ENCODE results near the gene GFOD2.

GFOD2 gene

DNA sequence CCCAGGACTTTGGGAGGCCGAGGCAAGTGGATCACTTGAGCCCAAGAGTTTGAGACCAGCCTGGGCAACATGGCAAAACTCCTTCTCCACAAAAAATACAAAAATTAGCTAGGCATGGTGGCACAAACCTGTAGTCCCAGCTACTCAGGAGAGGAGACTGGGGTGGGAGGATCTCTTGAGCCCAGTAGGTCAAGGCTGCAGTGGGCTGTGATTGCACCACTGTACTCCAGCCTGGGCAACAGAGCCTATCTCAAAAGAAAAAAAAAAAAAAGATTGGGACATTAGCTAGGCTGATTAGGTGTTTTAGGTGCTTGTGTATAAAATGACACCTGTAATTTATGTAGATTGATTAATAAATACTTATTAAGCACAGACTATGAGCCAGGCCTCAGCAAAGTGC is 10.1 kb downstream of the GFOD2 start:
- H3K4me3 ChIP-seq (ENCODE audit: low read depth, low read length) = no peak overlapping the region
- TF ChIP-seq, protein P1, sequence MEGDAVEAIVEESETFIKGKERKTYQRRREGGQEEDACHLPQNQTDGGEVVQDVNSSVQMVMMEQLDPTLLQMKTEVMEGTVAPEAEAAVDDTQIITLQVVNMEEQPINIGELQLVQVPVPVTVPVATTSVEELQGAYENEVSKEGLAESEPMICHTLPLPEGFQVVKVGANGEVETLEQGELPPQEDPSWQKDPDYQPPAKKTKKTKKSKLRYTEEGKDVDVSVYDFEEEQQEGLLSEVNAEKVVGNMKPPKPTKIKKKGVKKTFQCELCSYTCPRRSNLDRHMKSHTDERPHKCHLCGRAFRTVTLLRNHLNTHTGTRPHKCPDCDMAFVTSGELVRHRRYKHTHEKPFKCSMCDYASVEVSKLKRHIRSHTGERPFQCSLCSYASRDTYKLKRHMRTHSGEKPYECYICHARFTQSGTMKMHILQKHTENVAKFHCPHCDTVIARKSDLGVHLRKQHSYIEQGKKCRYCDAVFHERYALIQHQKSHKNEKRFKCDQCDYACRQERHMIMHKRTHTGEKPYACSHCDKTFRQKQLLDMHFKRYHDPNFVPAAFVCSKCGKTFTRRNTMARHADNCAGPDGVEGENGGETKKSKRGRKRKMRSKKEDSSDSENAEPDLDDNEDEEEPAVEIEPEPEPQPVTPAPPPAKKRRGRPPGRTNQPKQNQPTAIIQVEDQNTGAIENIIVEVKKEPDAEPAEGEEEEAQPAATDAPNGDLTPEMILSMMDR (IDR thresholded peaks at IDR 0.05; ENCODE audit: low read depth, low read length) = no peak
- no peak for TF ChIP-seq MYC (IDR thresholded peaks at IDR 0.05; ENCODE audit: low read depth, low read length)
- TF ChIP-seq, protein P2, sequence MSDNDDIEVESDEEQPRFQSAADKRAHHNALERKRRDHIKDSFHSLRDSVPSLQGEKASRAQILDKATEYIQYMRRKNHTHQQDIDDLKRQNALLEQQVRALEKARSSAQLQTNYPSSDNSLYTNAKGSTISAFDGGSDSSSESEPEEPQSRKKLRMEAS (IDR thresholded peaks at IDR 0.05; ENCODE audit: low read depth, low read length) = no peak
- no peak for TF ChIP-seq POLR2A (IDR thresholded peaks at IDR 0.05; ENCODE audit: extremely low read depth, insufficient read length)
- no peak for DNase-seq (ENCODE audit: low read depth)

DNA sequence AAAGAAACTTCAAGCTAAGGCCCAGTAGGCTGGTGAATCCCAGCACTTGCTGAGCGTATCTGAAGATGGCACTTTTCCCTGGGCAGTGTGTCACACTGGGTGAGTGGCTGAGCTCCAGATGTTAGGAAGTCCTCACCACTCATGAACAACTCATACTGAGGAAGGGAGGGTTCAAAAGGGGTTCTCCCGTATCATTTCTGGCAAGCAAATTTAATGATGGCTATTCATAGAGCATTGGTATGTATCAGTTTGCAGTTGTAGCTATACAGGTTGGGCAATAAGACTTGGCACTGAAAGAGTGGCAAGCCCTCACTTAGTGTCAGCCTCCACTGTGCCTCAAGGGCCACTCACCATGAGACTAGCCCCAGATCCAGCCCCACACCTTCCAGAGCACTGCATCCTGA is 10.7 kb downstream of the GFOD2 start:
- TF ChIP-seq MYC (IDR thresholded peaks at IDR 0.05; ENCODE audit: low read depth, low read length) = no peak
- TF ChIP-seq, protein P2 (IDR thresholded peaks at IDR 0.05; ENCODE audit: low read depth, low read length) = no peak
- TF ChIP-seq, protein P1 (IDR thresholded peaks at IDR 0.05; ENCODE audit: low read depth, low read length) = no peak
- TF ChIP-seq POLR2A (IDR thresholded peaks at IDR 0.05; ENCODE audit: extremely low read depth, insufficient read length) = no peak
- DNase-seq (ENCODE audit: low read depth) = no peak
- H3K4me3 ChIP-seq (ENCODE audit: low read depth, low read length) = no peak overlapping the region

DNA sequence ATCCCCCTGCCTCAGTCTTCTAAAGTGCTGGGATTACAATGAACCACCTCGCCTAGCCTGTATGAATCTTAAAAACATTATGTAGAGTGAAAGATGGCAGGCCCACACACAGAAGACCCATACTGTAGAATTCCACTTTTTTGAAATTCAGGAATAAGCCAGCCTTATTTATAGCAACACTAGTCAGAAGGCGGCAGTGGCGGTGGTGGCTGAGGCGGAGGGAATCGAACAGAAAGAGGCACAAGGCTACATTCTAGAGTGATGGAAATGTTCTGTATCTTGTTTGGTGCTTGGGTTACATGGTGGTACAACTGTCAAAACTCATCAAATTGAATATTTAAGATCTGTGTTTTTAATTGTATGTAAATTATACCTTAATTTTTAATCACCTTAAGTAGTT is 11.3 kb downstream of the GFOD2 start:
- no peak for DNase-seq (ENCODE audit: low read depth)
- TF ChIP-seq, protein P2 (IDR thresholded peaks at IDR 0.05; ENCODE audit: low read depth, low read length) = no peak
- TF ChIP-seq, protein P1 (IDR thresholded peaks at IDR 0.05; ENCODE audit: low read depth, low read length) = no peak
- TF ChIP-seq MYC (IDR thresholded peaks at IDR 0.05; ENCODE audit: low read depth, low read length) (no peak), POLR2A (IDR thresholded peaks at IDR 0.05; ENCODE audit: extremely low read depth, insufficient read length) (no peak)

DNA sequence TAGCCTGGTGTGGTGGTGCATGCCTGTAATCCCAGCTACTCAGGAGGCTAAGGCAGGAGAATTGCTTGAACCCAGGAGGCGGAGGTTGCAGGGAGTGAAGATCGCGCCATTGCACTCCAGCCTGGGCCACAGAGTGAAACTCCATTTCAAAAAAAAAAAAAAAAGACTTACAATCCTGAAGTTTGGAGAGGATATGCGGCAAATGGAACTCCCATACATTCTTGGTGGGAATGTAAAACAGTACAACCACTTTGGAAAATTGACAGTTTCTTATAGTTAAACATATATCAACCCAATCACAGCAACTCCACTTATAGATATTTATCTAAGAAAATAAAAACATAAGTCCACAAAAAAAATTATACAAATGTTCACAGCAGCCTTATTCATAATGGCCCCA is 11.9 kb downstream of the GFOD2 start:
- TF ChIP-seq, protein P1 (IDR thresholded peaks at IDR 0.05; ENCODE audit: low read depth, low read length) = no peak
- TF ChIP-seq, protein P2 (IDR thresholded peaks at IDR 0.05; ENCODE audit: low read depth, low read length) = no peak
- TF ChIP-seq MYC (IDR thresholded peaks at IDR 0.05; ENCODE audit: low read depth, low read length) (no peak), POLR2A (IDR thresholded peaks at IDR 0.05; ENCODE audit: extremely low read depth, insufficient read length) (no peak)
- H3K4me3 ChIP-seq (ENCODE audit: low read depth, low read length) = no peak overlapping the region
- no peak for DNase-seq (ENCODE audit: low read depth)

More for the DNA sequence above, 11.3 kb downstream of the GFOD2 start:
- H3K4me3 ChIP-seq (ENCODE audit: low read depth, low read length) = no peak overlapping the region

DNA sequence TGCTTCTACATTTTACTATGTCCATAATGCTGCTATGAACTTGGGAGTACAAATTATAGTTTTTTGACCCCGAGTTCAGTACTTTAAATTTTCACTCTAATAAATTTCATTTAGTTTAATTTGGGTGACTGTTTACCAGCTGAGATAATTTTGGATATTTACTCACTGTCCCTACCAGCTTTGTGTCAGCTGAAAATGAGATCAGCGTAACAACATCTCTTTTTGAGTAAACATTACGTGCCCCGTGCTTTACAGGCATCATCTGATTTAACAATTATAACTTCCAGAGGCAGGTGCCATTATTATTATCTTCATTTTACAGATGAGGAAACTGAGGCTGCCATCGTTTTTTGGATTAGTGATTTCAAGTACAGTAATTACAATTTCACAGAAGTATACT is 15.0 kb downstream of the GFOD2 start:
- TF ChIP-seq, protein P2 (IDR thresholded peaks at IDR 0.05; ENCODE audit: low read depth, low read length) = no peak
- TF ChIP-seq MYC (IDR thresholded peaks at IDR 0.05; ENCODE audit: low read depth, low read length) = no peak
- TF ChIP-seq, protein P1 (IDR thresholded peaks at IDR 0.05; ENCODE audit: low read depth, low read length) = no peak
- no peak for TF ChIP-seq POLR2A (IDR thresholded peaks at IDR 0.05; ENCODE audit: extremely low read depth, insufficient read length)
- H3K4me3 ChIP-seq (ENCODE audit: low read depth, low read length) = no peak overlapping the region
- no peak for DNase-seq (ENCODE audit: low read depth)
